ENCODE data around the gene ANO2.

DNA sequence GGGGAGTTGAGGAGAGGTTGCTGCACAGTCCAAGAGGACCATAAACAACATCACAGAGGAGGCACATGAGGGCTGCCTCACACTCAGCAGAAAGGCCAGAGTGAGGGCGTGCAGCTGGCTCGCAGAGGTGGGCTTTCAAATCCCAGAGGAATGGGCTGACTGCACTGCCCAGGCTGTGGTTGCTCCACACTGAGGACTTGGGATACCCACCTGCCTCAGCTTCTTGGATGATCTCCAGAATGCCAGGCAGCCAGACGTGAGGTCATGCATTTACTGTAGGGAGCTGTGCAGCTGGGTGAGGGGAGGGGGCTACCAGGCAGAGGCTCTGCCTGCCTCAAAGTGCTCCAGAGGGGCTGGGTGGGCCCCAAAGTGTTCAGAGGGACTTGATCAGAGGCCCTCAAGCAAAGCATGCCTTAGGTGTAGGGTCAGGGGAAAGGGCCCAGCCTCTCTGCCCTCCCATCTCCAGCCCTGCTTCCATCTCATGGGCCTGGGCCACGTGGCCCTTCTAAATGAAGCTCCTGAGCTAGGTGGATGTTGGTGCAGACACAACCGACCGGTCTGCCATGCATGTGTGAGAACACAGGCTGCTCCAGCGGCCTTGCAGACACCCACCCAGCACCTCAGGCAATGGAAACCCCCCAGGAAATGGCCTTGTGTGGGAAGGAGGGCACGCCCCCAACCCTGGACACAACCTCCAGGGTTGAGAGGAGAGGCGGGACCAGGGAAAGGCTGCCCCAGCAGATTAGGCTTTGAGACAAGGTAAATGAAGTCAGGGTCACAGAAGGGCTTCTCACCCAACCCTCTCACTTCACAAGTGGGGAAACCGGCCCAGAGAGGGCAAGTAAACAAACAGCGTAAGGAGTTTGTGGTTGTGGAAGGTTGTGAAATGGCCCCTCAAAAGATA lies 422.4 kb downstream of the ANO2 start:
- TF ChIP-seq, protein P1, sequence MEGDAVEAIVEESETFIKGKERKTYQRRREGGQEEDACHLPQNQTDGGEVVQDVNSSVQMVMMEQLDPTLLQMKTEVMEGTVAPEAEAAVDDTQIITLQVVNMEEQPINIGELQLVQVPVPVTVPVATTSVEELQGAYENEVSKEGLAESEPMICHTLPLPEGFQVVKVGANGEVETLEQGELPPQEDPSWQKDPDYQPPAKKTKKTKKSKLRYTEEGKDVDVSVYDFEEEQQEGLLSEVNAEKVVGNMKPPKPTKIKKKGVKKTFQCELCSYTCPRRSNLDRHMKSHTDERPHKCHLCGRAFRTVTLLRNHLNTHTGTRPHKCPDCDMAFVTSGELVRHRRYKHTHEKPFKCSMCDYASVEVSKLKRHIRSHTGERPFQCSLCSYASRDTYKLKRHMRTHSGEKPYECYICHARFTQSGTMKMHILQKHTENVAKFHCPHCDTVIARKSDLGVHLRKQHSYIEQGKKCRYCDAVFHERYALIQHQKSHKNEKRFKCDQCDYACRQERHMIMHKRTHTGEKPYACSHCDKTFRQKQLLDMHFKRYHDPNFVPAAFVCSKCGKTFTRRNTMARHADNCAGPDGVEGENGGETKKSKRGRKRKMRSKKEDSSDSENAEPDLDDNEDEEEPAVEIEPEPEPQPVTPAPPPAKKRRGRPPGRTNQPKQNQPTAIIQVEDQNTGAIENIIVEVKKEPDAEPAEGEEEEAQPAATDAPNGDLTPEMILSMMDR (IDR thresholded peaks at IDR 0.05; ENCODE audit: low read depth, low read length) = no peak
- TF ChIP-seq POLR2A (IDR thresholded peaks at IDR 0.05; ENCODE audit: extremely low read depth, insufficient read length) (no peak), MYC (IDR thresholded peaks at IDR 0.05; ENCODE audit: low read depth, low read length) (no peak)
- TF ChIP-seq, protein P2, sequence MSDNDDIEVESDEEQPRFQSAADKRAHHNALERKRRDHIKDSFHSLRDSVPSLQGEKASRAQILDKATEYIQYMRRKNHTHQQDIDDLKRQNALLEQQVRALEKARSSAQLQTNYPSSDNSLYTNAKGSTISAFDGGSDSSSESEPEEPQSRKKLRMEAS (IDR thresholded peaks at IDR 0.05; ENCODE audit: low read depth, low read length) = no peak

All from NB4 (cell line).